CD4-positive, alpha-beta T cell treated with Interleukin-12 subunit alpha and Interleukin-12 subunit beta, for 1 hour (primary cell): Measurements from ENCODE around the gene PPP1R14C.
"Not testable (repeated sequence)": the region's sequence is repeated elsewhere in the genome, so short reads cannot be mapped to it uniquely, and the experiment has no call there.

Experiments used
- DNase-seq: peaks from one replicate; pipeline ENCODE4 v3.0.0-alpha.2; 2020

Gene PPP1R14C

DNA sequence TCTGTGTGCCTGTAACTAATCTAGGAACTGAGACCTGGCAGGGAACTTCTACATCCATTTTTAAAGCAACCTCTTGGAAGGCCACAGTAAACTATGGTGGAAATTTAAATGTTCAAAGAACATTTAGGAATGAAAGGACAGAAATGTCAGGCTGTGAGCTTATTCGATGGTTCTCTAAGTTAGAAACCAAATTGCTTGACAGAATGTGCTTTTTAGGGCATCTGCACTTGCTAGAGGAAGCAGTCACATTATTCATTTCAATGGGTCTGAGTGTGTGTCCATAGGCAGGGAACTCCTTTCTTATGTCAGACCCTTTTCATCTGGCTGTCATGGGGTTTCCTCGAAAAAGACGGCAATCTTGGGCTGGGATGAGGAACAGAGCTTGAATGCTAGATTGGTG lies 84.4 kb downstream of the PPP1R14C start:
- no peak for DNase-seq

DNA sequence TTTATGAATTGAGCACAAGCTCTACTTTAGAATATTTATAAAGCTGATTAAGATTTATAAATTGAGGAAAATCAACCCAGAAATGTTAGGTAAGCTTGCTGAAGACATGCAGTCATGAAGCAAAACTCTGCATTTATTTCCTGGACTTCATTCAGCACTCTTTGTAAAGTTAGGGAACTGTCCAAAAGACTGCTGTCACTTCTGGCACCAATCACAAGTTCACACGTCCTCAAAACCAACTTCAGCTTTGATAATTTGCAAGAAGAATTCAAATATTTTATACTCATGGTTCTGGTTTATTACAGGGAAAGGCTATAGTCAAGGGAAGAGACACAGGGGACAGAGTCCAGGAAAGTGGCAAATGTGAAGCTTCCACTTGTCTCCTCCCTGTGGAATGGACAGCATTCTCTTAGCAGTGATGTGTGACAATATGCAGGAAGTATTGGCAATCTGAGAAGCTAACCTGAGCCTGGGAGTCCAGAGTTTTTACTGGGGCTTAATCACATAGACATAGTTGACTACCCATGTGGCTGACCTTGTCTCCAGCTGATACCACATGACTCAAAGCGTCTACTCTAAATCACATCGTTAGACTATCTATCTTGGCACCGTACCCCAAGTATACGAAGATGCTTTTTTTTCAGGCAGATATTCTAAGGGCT lies 85.4 kb downstream of the PPP1R14C start:
- DNase-seq = no peak

DNA sequence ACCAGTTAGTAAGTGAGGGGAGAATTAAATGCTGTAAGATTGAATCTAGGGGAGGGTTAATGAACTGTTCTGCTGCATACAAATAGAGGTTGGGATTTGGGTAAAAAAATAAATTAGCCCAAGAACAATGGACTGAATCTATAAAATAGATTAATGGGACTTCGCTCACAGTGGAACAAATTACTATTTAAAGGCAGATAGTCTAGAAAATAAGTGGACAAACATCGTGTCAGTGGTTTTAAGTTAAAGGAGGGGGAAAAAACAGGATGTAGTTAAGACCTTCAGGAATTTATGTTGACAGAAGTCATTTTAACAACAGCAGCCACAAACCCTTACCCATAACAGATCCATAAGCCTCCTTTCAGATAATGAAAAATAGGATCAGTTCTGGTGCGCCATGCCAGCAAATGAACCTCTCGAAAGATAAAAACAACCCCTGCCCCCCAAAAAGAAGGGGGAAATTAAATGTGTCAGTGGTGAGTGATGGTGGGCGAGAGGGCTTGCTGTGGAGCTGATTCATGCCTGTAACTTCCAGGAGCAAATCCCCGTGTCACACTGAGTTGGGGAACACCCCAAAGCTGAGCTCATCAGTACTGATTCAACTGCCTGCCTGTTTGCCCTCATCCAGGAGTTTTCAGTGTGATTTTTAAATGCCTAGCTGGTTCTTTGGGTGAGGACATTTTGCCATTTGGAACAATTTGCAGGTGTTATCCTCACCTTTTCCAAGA lies 86.8 kb downstream of the PPP1R14C start:
- no peak for DNase-seq

DNA sequence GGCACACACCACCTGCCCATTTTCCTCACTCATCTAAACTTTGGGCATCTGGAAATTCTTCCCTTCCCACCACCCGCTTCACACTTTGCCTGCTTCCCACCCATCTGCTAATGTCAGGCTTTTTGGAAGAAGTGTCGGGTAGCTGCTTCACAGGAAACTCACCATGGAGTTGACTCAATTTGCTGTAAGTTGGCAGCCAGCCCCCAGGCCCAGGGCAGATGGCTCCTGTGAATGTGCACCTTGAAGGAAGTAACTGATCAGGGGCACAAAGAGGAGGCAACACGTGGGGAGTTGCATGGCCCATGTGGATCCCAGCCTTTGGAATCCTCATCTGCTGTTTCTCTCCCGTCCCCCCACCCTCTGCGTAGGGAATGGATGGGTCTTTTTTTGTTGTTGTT lies 87.3 kb downstream of the PPP1R14C start:
- no peak for DNase-seq

DNA sequence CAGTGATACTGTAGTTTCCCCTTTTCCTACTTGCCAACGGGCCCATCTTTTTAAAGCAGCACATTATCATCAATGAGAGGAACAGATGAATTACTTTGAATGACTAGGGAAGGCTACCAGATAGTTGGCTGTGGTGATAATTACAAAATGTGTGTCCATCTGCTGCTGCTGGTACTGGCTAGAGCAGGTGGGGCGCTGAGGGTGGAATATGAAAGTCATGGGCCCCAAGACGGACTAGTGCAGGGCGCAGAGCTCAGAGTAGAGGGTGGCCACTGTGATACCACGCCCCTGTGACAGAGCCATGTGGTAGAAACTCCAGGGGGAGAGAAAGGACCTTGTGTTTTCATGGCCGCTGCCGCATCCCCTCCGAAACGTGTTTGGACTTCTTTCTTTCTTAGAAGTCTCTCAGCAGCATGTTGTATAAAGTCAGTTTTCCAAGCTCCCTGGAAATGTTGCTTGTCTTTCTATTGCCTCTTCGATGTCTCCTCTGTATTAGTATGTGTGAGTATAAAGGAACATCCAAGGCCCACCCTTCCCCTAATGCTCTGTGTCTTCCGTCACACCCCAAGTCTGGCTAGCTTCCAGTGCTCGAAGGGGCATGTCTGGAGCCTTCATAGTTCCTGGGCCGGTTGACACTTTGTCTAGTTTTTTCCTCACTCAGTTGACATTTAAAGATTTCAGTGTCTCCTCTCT lies 88.1 kb downstream of the PPP1R14C start:
- DNase-seq = no peak

DNA sequence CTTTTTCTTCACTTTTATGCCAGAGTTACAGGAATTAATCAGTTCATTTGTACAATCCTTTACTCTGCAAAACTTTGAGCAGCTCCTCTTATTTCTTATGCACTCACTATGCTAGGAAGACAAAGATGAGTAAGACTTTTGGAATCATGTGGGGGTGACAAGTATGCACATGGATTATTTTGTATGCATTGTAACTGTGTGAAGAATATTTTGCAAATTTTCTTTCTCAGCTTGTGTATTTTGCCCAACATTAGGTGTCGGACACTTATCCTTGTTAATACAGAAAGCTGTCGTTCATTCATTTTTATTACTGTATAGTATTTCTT lies 88.6 kb downstream of the PPP1R14C start:
- no peak for DNase-seq

DNA sequence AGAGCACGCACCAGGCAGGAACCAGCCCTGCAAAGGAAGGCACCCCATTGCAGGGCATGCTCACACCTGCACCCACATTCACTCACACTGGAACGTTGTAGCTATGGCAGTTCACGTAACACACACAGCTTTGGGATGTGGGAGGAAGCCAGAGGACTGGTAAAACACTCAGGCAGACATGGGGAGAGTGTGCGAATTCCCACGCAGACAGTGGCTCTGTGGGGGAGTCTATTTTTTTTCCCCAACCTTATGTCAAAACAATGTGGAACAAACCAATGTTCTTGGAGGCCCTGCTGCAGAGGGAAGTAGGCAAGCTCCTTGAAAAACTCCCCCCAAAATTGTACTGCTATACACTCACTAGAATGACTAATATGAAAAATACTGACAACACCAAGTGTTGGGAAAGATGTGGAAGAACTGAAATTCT lies 91.0 kb downstream of the PPP1R14C start:
- DNase-seq = no peak

DNA sequence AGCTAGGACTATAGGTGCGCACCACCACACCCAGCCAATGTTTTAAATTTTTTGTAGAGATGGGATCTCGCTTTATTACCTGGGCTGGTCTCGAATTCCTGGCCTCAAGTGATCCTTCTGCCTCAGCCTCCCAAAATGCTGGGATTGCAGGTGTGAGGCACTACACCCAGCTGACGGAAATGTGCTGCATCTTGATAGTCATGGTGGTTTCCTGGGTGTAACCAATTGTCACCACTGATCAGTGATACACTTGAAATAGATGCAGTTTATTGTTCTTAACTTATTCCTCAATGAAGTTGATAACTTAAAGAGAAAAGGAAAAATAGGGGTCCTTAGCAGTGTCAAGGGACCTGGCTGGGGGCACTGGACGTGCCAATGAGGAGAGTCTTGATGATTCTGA lies 92.4 kb downstream of the PPP1R14C start:
- DNase-seq = no peak

DNA sequence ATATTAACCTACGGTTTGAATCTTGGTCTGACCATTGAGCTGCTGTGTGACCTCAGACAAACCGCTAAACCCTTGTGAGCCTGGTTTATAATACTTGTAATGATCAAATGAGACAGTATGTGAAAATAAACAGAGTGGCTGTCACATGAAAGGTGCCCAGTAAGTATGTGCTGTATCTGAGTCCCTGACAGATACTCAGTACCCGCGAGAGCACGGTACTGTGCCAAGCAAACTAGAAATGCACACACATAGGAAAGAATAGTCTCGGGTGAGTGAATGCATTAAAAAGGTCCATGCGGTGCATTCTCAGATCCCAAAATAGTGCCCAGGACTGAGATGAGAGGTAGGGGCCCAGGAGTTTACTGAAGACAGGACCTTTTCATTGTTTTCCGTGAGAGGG lies 93.3 kb downstream of the PPP1R14C start:
- no peak for DNase-seq

DNA sequence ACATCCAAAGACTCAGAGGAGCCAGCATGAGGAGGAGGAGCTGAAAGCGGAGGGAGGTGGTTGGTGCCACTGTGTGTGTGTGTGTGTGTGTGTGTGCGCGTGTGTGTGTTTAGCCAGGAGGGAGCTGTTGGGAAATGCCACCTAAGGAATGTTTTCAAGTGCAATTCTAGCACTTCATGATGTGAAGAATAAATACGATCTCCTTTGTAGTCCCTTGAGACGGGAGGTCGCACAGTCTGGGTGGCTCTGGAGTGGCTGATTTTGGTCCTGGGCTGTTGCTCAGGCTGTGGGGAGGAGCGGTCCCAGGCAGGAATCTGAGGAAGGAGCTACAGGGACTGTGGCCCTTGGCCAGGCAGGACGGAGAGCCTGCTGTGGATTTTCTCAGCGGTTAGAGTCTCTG lies 93.7 kb downstream of the PPP1R14C start:
- DNase-seq = no peak

DNA sequence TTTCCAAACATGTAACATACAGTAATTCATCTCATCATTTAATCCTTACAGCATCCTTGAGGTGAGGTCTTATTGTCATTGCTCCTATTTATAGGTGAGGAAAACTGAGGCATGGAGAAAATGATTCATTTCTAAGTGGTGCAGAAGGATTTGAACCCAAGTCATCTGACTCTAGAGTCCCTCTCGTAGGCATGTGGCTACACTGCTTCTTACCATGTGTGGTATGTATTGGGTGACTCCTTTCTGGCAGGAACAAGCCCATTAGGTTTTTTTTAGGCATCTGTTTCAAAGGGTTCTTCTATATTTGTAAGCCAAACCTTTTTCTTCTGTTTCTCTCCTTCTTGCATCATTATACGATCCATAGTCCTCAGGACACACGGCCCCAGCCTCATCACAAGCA lies 94.8 kb downstream of the PPP1R14C start:
- no peak for DNase-seq

DNA sequence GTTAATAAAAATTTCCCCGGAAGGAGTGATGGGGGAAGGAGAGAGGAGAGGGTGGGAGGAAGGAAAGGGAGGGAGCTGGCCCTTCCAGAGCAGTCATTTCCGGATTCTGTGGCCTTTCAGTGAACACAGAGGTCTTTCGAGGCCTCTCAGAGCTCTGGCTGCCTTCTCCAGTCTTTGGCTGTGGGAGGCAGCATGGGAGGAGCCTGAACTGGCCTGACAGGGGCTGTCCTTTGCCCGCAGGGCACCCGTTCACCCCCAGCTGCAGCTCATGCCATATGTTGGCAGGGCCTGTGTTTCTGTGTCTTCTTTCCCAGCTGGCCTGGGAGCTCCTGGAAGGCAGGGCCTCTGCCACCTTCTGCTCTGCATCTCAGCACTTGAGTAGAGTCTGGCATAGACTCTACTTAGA lies 95.5 kb downstream of the PPP1R14C start:
- DNase-seq = no peak

DNA sequence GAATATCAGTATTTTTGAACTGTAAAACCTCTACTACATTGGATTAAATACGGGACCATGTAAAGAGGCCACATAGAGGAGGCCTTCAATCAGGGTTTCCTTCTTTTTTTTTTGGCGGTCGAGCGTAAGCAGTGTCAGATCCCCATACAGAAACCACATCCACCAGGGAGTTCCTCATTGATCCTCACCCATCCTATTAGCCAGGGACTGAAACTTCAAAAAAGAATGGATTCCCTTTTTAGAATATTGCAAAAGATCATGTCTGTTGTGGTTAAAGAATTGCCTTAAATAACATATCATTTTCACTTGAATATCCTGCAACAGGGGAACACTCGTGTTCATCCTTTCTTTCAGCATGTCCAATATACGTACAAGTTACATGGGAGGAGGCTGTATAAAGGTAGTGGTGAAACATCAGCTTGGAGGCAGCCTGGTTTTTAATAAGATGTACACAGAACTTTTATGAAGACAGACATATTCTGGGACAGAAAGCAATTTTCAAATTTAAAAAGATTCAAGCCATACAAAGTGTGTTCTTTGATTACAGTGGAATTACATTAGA lies 96.1 kb downstream of the PPP1R14C start:
- DNase-seq = no peak

DNA sequence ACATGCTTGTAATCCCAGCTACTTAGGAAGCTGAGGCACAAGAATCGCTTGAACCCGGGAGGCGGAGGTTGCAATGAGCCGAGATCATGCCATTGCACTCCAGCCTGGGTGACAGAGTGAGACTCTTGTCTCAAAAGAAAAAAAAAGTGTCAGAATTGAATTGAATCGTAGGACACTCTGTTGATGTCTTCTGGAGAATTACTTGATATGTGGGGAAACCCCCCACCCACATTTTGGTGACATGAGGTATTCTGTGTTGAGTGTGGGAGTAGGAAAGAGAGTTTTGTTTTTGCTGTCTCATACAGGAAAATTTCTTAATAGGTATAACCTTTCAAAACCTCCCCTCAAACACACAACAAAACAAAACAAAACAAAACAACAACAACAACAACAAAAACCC lies 98.9 kb downstream of the PPP1R14C start:
- DNase-seq = not testable (repeated sequence)

DNA sequence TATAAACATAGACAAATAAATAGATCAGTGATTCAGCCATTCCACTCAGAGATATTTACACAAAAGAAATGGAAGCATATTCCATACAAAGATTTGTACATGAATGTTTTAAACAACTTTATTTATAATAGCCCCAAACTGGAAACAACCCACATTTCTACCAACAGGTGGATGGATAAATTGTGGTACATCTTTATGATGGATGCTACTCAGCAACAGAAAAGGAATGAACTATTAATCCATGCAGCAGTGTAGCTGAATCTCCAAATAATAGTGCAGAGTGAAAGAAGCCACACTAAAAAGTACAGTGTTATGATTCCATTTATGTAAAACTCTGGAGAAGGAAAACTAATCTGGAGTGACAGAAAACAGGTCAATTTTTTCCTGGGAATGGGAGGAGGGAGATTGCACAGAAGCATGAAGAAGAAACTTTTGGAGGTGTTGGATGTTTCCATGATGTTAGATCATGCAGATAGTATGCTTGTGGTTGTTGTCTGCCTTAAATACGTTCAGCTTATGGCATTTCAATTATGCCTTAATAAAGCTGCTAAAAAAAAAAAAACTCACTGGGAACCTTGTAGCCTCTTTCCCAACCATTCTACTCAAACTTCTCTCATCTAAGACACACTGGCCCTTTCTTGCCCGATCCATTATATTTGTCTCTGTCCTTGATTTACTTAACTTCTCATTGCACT lies 100.9 kb downstream of the PPP1R14C start:
- no peak for DNase-seq

DNA sequence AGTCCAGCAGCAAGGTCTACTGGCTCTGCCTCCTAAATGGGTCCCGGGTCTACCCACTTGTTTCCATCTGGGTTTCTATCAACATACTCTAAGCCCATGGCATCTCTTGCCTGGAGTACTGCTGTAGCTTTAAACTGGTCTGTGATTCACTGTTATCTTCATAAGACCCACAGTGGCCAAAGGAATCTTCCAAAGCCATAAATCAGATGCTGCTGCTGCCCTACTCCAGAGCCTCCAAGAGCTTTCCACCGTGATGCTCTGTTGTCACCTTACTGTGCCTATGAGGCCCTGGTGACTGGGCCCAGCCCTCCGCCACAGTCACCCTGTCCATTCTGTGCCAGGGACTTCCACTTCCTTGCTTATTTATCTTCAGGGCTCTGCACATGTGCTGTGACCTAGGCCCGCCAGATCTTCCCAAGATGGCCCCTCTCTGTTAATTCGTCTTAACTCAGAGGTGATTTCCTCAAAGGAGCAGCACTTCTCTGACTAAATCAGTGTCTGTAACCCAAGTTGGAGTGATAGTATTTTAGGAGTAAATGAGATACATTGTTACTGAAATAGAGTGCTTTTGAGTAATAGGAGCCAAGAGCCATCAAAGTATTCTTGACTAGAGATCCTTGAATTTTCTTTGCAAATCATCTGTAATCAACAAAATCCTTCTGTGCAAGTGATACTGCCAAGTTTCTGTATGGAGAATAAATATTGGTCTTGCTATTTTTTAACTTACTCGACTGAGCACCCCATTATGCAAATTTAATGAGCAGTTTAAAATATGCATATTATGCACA lies 102.5 kb downstream of the PPP1R14C start:
- DNase-seq = no peak

DNA sequence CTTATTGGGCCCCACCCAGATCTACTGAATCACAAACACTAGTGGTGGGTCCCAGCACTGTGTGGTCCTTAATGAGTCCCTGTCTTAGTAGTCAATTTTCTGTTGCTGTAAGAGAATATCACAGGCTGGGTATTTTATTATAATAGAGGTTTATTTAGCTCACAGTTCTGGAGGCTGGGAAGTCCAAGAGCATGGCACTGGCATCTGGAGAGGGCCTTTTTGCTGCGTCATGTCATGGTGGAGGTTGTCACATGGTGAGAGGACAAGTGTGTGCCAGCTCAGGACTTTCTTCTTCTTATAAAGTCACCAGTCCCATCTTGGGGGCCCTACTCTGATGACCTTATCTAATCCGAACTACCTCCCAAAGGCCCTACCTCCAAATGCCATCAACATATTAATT lies 105.0 kb downstream of the PPP1R14C start:
- DNase-seq = no peak

DNA sequence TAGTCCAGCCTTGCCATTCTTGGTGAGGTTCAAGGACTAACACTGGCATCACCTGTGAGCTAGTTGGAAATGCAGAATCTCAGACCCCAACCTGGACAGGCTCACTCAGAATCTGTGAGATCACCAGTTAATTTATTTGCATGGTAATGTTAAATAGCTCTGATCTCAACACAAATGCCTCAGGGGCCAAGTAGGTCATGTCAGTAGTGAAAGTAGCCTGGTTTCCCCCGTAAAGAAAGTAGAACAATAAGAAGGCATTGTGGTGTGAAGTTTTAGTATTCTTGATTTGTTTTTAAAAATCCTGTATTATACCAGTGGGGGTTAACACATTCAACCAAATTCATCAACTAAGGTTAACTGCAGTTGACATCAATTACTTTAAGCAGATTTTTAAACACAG lies 105.5 kb downstream of the PPP1R14C start:
- no peak for DNase-seq

DNA sequence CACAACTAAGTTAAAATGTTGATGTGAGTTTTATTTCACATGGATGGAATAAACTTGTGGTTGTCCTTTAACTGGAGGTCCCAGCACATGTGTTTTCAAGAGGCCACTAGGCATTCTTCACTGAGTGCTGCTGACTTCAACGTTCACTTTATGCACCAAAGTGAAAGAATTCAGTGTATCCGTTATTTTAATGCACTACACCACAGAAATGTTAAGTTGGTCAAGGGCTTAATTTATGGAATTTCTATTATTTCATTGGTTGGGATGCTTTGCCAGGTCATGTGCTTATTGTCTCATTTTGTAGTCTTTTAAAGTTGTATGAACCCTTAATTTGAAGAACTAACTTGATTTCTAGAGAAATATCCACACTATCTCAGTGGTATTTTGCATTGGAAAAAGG lies 106.4 kb downstream of the PPP1R14C start:
- DNase-seq = no peak

DNA sequence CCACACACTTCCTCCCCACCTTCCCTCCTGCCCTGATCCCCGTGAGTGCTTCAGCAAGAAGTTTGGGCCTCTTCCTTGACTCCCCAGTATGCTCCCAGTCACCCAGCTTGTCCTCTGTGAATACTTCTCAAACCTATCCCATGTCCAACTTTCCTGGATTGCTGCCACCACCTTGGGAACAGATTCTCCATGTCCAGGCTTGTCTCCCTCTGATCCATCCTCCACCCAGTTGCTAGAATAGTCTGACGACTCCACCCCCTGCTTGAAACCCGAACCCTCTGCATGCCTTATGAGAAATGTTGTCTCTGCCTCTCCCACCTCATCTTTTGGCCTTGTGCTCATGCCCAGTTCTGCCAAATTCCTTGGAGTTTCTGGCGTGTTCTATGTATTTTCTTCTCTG lies 108.0 kb downstream of the PPP1R14C start:
- DNase-seq = no peak

DNA sequence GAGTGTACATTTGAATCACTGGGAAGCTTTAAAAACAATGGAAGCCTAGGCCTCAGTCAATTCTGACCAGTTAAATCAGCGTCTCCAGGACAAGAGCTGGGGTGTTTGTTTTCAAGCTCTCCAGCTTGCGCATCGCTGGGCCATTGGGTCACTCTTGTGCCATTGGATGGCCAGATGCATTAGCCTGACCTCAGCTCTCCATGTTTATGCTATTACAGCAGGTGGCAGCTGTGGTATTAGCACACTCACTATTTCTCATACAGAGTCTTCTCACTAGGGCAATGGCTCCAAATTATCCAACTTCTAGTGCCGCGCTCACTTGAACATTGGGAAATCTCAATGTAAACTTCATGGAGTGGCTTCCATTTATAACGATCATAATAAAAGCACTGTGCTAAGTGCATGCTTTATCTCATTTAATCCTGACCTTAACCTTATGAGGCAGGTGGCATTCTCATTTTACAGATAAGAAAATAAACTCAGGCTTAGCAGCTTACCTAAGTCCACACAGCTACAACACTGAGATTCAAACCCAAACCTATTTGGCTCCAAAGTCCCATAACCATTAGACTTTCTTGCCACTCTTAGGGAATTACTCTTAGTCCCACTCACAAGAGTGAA lies 108.8 kb downstream of the PPP1R14C start:
- DNase-seq = no peak
